NCI-H146 treated with DMSO at 0.1 percent for 48 hours (cell line): ENCODE data around the gene RBM38.
A peak's percentile ranks its signal among the peaks of the same experiment; 100 is the strongest.

Experiments used
- DNase-seq: peaks from one replicate; lab custom pipeline; 2025; ENCODE audit not compliant: unreplicated experiment; lab: John Stamatoyannopoulos, UW

Gene RBM38

DNA sequence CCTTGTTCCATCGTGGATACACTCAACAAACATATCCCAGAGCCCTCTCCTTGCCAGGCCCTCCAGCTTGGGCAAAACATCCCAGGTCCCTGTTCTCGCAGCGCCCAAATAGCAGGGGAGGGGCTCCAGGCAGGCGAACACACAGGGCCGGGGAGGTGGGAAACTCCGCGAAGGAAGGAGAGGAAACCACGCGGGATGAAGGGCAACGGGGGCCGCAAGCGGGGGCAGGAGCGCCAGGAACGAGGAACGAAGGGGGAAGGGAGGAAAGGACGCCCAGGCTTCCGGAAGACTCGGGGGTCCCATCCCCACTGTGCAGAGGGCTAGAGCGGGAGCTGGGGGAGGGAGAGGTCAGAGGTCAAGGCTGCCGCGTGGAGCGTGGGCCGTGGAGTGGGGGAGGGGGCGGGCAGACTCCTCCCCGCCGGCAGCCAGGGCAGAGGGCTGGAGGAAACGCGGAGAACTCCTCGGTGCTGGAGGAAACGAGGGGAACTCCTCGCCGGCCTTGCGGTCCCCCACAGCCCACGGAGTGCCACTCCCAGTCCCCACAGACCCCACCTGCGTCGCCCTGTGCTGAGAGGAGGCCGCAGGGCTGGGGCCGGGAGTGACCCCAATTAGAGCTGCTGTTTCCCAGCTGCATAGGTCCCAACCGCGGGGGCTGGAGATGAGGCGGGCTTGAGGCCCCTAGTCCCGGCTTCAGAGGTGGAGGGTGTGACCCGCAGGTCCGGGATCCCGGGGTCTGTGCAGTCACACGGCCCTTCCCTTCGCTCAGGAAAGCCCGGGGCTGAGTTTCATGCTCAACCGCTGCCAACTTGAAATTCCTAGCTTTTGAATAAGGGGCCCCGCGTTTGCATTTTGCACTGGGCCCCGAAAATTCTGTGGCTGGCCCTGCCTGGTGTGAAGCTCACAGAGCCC, 1.2 kb upstream of the RBM38 start:
- DNase-seq = no peak

- no peak for DNase-seq
Measured at GRCh38 chr20:57391439-57392301, 474 bp downstream of the RBM38 start.

DNA sequence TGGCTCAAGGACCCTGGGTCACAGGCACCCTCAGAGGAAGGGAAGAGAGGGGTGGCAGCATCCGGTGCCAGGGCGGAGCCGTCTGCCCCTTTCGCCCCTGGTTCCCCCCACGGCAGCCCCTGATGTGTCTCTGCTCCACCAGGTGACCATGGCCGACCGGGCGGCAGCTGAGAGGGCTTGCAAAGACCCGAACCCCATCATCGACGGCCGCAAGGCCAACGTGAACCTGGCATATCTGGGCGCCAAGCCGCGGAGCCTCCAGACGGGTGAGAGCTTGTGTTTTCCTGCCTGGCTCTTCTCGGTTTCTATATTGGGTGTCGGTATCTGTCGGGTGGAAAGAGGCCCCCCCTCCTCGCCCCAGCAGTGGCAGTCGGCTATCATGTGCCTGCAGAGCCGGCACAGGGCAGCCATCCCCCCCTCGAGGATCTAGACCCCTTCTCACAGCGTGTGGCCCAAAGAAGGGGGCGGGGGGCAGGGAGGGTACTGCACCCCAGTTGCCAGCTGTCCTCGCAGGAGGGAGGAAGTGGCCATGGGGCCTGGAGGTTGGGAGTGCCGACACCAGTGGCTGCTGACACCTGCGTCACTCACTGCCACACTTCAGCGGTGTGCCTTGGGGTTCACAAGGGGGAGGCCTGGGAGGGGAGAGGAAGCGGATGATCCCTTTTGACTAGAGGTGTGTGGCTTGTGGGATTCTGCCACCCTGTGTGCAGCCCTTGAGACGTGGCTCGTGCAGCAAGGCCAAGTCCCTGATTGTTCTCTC, 1.5 kb downstream of the RBM38 start:
- DNase-seq = no peak

- DNase-seq = peak; percentile 8
Measured at GRCh38 chr20:57393321-57394120, 2.3 kb downstream of the RBM38 start.

DNA sequence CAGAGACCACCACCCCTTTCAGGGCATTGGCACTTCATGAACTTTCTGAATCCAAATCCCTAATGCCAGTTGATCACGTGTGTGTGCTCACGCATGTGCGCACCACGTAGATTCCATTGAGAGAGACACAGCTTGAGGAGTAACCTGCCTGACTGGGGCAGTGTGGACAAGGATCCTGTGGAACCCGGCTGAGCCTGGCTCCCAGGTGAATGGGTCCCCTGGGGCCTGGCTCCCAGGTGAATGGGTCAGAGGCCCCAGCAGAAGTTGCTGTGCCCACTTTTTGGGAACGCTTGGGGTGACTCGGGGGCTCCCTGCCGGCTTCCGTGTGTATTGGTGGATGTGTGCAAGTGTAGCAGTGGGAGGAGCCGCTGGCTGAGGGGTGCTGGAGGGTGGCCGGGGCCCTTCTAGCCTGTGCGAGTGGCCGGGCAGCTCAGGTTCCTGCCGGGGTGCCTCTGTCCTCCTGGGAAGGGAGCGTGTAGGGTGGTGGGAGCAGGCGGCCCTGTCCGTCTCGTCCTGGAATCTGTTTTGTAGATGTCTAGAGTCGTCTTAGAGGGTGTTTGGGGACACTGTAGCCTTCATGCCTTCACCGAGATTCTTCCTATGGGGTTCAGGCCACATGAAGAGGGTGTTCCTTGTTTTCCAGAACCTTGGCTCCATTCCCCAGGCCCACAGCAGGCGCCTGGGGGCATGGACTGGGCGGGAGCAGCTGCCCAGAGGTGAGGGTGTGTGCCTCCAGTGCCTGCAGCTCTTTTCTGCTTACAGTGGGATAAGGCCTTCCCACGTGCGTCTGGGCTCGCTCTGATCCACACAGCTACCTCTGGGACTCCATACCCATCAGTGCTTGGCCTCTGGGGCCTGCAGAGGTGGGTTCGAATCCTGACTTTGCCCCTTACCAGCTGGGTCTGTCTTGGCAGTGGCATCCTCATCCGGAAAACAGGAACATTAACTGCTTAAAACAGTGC, 3.2 kb downstream of the RBM38 start:
- DNase-seq = no peak

DNA sequence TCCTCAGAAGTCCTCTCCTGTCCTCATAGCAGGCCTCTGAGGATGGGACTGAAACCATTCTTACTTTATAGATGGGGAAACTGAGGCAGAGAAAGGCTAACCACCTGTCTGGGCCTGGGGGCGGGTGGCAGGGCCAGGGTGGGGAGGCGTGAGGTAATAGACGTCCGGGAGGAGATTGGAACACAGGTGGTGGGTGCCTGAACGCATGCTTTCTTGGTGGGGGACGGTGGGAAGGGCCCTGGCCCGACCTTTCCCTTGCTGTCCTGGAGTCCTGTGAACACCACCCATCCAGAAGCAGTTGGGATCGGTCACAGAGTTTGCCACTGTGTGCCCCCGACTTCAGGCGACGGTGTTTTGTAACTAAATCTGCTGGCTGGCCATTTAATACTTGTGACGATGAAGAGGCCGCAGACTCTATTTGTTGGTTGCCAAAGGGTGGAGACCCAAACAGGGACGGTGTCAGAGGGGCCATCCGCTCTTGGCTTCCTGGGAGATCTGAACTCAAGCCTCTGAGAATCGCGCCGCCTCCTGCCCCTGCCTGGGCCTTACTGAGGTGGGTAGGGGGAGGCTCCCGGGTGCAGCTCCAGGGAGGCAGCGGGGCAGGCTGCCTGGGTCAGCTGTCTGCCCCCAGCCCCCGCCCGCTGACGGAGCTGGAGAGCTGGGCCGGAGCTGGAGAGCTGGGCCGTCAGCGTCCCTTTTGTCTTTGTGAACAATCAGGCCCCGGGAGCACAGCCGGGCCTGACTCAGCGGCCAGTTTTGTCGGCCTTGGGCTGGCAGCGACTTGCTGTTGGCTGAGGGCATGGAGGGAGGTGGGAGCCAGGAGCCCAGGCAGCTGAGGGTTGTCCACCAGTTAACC, 4.1 kb downstream of the RBM38 start:
- no peak for DNase-seq

DNA sequence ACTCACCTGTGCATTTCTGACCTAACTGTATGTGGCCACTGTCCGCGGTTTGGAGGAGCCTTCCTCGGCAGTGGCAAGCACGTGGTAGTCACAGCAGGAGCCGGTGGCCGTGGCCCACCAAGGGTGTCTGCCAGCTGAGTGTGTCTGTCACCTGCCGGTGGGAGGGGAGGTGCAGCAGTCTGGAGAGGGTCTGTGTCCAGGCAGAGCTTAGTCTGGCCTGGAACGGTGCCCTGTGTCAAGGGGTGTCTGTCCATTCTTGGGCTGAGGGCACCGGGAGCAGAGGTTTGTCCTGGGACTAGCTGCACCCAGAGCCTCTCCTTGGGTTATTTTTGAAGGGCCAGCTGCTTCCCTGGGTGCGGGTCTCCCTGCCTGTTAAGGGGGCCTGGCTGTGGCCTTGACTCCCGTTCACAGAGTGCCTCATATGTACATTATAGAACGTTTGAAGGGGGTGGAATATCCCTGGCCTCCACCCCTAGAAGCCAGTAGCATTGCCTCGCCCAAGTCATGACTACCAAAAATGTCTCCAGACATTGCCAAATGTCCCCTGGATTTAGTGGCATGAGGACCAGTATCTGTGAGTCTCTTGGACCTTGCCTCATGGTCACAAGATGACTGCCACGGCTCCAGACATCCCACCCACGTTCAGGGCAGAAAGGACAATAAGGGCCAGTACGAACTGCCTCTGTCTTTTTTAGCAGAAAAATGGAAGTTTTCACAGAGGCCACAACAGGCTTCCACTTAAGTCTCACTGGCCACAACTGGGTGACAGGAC, 5.2 kb downstream of the RBM38 start:
- DNase-seq = no peak

- DNase-seq = no peak
Measured at GRCh38 chr20:57396984-57397692, 5.9 kb downstream of the RBM38 start.

GRCh38 chr20:57397693-57398108, 6.5 kb downstream of the RBM38 start:
- DNase-seq = no peak

- no peak for DNase-seq
Measured at GRCh38 chr20:57398231-57398821, 7.1 kb downstream of the RBM38 start.

DNA sequence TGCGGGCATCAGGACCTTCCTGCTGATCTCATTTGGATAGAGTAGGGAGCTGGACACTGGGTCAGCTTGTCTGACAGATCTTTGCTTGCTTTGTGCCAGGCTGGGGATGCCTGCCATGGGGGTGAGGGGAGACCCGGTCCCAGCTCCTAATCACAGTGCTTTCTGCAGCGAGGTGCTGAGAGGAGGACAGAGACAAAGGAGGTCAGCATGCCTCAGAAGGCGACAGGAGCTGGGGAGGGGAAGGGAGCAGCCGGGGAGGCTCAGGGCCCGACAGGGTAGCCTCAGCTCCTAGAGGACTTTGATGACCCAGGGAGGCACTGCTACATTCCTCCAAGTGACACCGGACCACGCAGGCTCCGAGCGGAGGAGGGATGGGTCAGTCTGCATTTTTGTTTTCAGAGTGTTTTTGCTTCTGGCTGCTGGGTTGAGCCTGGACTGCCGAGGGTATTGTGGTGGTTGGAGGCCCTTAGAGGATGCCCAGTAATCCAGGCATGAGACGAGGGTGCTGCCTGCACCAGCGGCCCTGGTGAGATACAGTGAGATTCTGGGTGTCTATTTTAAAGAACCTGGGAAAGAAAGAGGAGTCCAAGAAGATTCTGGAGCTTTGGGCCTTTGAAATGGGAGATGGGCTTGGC, 7.8 kb downstream of the RBM38 start:
- DNase-seq = no peak

DNA sequence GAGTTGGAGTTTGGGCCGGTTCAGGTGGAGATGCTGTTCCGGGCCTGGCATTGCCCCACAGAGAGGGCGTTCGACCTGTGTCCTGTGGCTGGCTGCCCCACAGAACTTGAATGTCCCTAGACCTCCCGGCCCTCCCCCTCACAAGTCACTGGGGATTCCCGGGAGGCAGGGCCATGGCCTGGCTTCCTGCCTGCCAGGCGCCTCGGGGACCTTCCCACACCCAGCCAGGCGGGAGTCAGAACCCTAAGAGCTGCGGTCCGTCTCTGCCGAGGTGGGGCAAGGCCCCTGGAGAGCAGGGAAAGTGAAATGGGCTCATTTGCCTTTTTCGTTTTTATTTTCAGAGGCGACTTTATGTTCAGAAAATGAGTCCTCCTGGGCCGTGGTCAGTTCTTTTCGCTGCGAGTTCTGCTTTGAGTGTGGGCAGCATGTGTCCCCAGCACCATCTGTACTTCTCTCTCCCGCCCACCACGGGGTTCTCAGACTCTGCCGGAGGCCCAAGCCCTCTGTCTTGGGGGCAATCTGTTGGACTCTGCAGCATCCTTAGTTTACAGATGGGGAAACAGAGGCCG, 8.5 kb downstream of the RBM38 start:
- no peak for DNase-seq

DNA sequence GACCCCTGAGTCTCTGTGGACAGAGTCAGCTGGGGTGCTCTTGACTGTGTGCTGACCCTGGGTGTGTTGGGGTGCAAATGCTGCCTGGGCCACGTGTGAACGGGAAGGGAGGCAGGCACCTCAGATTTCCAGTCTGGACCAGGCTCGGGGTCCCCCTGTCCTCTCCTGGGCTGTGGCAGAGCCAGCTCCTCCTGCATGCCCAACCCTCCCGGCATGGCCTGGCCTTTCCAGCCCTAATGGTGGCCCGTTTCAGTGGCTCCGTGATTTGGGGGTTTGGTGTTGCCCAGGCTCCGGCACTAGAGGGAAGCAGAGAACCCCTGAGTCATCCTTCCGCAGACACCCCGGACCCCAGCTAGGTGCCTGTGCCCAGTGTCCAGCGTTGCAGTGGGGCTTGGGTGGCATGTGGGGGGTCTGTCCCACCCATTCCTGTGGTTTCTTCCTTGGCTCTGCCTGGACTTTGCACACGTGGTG, 9.1 kb downstream of the RBM38 start:
- DNase-seq = no peak

GRCh38 chr20:57400821-57401564, 9.8 kb downstream of the RBM38 start:
- no peak for DNase-seq

GRCh38 chr20:57401565-57401918, 10.3 kb downstream of the RBM38 start:
- DNase-seq = no peak
